ENCODE data around the gene TRAF3.

Gene TRAF3

GRCh38 chr14:102905116-102906108 is 128.2 kb downstream of the TRAF3 start:
- Histone ChIP-seq H3K27me3 (ENCODE audit: insufficient read depth, poor library complexity, severe bottlenecking) (no peaks in the 10 kb centered on the region), H3K27ac (replicated peaks) (no peak overlapping the region), H3K4me3 (replicated peaks; ENCODE audit: insufficient read depth, low read length) (no peak overlapping the region)
- DNase-seq (ENCODE audit: low read depth in 1 of 2, low spot score in 1 of 2), result no peak
- TF ChIP-seq GABPA (IDR thresholded peaks at IDR 0.05; ENCODE audit: low read depth) (no peak), POLR2AphosphoS5 (IDR thresholded peaks at IDR 0.05; ENCODE audit: low read depth) (no peak), SPI1 (IDR thresholded peaks at IDR 0.05; ENCODE audit: borderline replicate concordance, low read depth) (no peak)
- TF ChIP-seq, protein P1, sequence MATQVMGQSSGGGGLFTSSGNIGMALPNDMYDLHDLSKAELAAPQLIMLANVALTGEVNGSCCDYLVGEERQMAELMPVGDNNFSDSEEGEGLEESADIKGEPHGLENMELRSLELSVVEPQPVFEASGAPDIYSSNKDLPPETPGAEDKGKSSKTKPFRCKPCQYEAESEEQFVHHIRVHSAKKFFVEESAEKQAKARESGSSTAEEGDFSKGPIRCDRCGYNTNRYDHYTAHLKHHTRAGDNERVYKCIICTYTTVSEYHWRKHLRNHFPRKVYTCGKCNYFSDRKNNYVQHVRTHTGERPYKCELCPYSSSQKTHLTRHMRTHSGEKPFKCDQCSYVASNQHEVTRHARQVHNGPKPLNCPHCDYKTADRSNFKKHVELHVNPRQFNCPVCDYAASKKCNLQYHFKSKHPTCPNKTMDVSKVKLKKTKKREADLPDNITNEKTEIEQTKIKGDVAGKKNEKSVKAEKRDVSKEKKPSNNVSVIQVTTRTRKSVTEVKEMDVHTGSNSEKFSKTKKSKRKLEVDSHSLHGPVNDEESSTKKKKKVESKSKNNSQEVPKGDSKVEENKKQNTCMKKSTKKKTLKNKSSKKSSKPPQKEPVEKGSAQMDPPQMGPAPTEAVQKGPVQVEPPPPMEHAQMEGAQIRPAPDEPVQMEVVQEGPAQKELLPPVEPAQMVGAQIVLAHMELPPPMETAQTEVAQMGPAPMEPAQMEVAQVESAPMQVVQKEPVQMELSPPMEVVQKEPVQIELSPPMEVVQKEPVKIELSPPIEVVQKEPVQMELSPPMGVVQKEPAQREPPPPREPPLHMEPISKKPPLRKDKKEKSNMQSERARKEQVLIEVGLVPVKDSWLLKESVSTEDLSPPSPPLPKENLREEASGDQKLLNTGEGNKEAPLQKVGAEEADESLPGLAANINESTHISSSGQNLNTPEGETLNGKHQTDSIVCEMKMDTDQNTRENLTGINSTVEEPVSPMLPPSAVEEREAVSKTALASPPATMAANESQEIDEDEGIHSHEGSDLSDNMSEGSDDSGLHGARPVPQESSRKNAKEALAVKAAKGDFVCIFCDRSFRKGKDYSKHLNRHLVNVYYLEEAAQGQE (IDR thresholded peaks at IDR 0.05; ENCODE audit: insufficient replicate concordance, low read depth), result no peak
- TF ChIP-seq, protein P2, sequence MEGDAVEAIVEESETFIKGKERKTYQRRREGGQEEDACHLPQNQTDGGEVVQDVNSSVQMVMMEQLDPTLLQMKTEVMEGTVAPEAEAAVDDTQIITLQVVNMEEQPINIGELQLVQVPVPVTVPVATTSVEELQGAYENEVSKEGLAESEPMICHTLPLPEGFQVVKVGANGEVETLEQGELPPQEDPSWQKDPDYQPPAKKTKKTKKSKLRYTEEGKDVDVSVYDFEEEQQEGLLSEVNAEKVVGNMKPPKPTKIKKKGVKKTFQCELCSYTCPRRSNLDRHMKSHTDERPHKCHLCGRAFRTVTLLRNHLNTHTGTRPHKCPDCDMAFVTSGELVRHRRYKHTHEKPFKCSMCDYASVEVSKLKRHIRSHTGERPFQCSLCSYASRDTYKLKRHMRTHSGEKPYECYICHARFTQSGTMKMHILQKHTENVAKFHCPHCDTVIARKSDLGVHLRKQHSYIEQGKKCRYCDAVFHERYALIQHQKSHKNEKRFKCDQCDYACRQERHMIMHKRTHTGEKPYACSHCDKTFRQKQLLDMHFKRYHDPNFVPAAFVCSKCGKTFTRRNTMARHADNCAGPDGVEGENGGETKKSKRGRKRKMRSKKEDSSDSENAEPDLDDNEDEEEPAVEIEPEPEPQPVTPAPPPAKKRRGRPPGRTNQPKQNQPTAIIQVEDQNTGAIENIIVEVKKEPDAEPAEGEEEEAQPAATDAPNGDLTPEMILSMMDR (IDR thresholded peaks at IDR 0.05; ENCODE audit: insufficient read depth, low read length), result no peak

DNA sequence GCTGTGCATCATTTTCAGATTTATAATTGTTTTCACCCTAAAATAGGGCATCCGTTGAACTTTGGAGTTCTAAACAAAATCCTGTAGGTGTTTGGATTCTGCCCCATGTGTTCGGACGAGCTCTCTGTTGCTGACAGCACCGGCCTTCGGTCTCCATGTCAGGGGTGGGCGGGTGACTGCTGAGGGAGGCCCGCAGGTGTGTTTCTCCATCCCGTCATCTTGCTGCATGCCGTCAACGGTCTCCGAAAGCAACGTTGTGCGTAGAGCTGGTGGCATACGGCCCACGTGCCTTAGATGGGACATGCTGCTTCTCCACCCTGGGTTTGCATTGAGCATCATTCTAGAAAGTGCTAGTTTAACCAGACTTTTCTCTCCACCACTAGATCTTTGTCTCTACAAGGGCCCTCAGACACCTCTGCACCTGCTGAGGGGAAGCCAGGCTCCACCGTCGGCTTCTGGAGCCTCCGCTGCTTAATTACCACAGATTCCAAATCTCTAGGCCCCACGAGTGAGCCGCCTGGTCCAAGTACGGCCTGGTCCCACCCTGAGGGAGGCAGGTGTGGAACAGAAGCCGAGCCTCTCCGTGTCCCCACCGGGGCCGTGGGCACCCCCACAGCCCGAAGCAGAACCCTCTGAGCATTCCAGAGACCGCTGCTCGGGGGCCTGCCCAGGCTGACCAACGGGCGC is 129.5 kb downstream of the TRAF3 start:
- DNase-seq (ENCODE audit: low read depth in 1 of 2, low spot score in 1 of 2), result no peak
- TF ChIP-seq POLR2AphosphoS5 (IDR thresholded peaks at IDR 0.05; ENCODE audit: low read depth), result no peak
- TF ChIP-seq SPI1 (IDR thresholded peaks at IDR 0.05; ENCODE audit: borderline replicate concordance, low read depth), result no peak
- no peak for TF ChIP-seq GABPA (IDR thresholded peaks at IDR 0.05; ENCODE audit: low read depth)
- TF ChIP-seq, protein P1 (IDR thresholded peaks at IDR 0.05; ENCODE audit: insufficient replicate concordance, low read depth), result no peak
- TF ChIP-seq, protein P2 (IDR thresholded peaks at IDR 0.05; ENCODE audit: insufficient read depth, low read length), result no peak
- H3K4me3 ChIP-seq (replicated peaks; ENCODE audit: insufficient read depth, low read length), result no peak overlapping the region
- no peak overlapping the region for H3K27ac ChIP-seq (replicated peaks)
- no peaks in the 10 kb centered on the region for H3K27me3 ChIP-seq (ENCODE audit: insufficient read depth, poor library complexity, severe bottlenecking)

DNA sequence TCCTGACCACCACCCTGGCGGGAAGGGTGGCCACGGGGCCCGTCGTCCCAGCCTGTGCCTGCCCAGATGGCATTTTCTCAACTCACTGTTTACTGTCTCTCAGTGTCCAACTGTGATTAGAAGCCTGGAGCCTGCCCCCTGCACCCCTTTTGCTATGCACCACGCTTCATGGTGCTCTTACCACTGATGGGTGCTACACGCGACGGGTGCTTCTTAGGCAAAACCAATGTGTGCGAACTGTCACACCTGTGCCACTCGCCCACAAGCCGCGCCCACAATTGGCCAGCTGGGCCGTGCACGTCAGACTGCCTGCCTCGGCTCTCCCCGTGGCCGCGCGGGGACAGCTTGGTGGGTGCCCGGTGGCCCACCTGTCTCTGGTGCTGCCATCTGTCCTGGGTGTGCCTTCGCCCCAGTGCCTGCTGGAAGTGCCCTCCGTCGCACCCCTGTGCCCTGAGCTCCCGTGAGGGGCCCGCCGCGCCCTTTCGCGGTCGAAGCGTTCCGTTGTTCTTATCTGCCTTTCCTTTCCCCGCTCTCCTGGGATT is 130.1 kb downstream of the TRAF3 start:
- Histone ChIP-seq H3K27me3 (ENCODE audit: insufficient read depth, poor library complexity, severe bottlenecking) (no peaks in the 10 kb centered on the region), H3K4me3 (replicated peaks; ENCODE audit: insufficient read depth, low read length) (no peak overlapping the region), H3K27ac (replicated peaks) (no peak overlapping the region)
- DNase-seq (ENCODE audit: low read depth in 1 of 2, low spot score in 1 of 2), result no peak
- TF ChIP-seq, protein P1 (IDR thresholded peaks at IDR 0.05; ENCODE audit: insufficient replicate concordance, low read depth), result no peak
- no peak for TF ChIP-seq SPI1 (IDR thresholded peaks at IDR 0.05; ENCODE audit: borderline replicate concordance, low read depth)
- no peak for TF ChIP-seq GABPA (IDR thresholded peaks at IDR 0.05; ENCODE audit: low read depth)
- no peak for TF ChIP-seq POLR2AphosphoS5 (IDR thresholded peaks at IDR 0.05; ENCODE audit: low read depth)
- TF ChIP-seq, protein P2 (IDR thresholded peaks at IDR 0.05; ENCODE audit: insufficient read depth, low read length), result no peak

Measured in HL-60 (cell line).